Activated CD4-positive, alpha-beta T cell treated with anti-CD3 and anti-CD28 coated beads, Interleukin-2, amount 10 ng/mL, durations not matched to agents 7 days and 5 days (primary cell): Measurements from ENCODE around the gene UBXN11. TPM values are rescaled to one million over a fixed set of nuclear protein-coding genes. Genes with fewer than 3 reads are reported as not detected.
"Not testable (repeated sequence)": the region's sequence is repeated elsewhere in the genome, so short reads cannot be mapped to it uniquely, and the experiment has no call there.

Experiments used
- CTCF ChIA-PET: fragments of 350-600 bp; sonication (Branson Sonifier 250); formaldehyde crosslinking; loops from one replicate; lab custom pipeline; 2021; ENCODE audit warnings: antibody characterized with exemption; lab: Charles Lee
- POLR2A ChIA-PET: fragments of 350-600 bp; sonication (Branson Sonifier 250); formaldehyde crosslinking; loops from one replicate; lab custom pipeline; 2021; ENCODE audit warnings: antibody characterized with exemption; lab: Charles Lee
- DNase-seq: peaks from one replicate; pipeline ENCODE4 v3.0.0-alpha.2; 2020
- H3K27ac Mint-ChIP-seq: one replicate; pipeline ENCODE4 v1.8.0; 2021; ENCODE audit warnings: mild to moderate bottlenecking, moderate library complexity, mixed read lengths
- H3K27me3 Mint-ChIP-seq: one replicate; pipeline ENCODE4 v1.8.0; 2021; ENCODE audit warnings: mixed read lengths
- H3K36me3 Mint-ChIP-seq: one replicate; pipeline ENCODE4 v1.8.0; 2021; ENCODE audit warnings: low read depth, mixed read lengths
- H3K4me1 Mint-ChIP-seq: one replicate; pipeline ENCODE4 v1.8.0; 2021; ENCODE audit warnings: mixed read lengths
- H3K4me3 Mint-ChIP-seq: one replicate; pipeline ENCODE4 v1.8.0; 2021; ENCODE audit warnings: mild to moderate bottlenecking, moderate library complexity, mixed read lengths
- H3K9me3 Mint-ChIP-seq: one replicate; pipeline ENCODE4 v1.8.0; 2021; ENCODE audit warnings: mixed read lengths
- total RNA-seq, 2 experiments: library from RNA; stranded (reverse); gene quantifications; one replicate each; pipeline ENCODE4 v1.2.3, GENCODE V29; 2021

Gene UBXN11
- total RNA-seq, 2 experiments from 2014 or later: 48.6 to 51.3 TPM

DNA sequence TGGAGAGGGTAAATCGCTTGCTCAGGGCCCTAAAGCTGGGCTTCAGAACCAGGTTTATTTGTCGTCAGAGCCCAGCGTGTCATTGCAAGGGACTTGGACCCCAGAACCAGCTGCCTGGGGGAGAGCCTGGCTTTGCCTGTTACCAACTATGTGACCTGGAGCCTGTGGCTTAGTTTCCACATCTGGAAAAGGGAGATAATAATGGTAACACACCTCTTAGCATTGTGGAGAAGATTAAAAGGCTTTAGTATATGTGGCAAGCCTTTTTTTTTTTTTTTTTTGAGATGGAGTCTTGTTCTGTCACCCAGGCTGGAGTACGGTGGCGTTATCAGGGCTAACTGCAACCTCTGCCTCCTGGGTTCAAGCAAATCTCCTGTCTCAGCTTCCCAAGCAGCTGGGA is 23.8 kb upstream of the UBXN11 start:
- no peak overlapping the region for H3K27ac Mint-ChIP-seq
- DNase-seq: no peak
- no peaks in the 10 kb centered on the region for H3K9me3 Mint-ChIP-seq
- H3K36me3 Mint-ChIP-seq: no peaks in the 10 kb centered on the region
- ChIA-PET POLR2A (no interaction called here), CTCF (interaction anchor here (1.0 to 21.1 kb wide), 3 partner anchors 9 to 46 kb away, joined by 3 to 442 read pairs (median 4); partner anchors contain the start of gene SH3BGRL3)
- peaks cover 6% of the 10 kb centered on the region for H3K27me3 Mint-ChIP-seq
- H3K4me1 Mint-ChIP-seq: peaks cover 4% of the 10 kb centered on the region
- H3K4me3 Mint-ChIP-seq: no peak overlapping the region

DNA sequence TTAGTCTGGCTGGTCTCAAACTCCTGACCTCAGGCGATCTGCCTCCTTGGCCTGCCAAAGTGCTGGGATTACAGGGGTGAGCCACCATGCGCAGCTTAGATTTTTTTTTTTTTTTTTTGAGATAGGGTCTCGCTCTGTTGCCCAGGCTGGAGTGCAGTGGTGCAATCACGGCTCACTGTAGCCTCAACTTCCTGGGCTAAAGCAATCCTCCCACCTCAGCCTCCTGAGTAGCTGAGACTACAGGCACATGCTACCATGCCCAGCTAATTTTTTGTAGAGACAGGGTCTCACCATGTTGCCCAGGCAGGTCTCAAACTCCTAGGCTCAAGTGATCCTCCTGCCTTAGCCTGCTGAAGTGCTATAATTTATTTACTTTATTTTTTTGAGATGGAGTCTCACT is 22.9 kb upstream of the UBXN11 start:
- DNase-seq: not testable (repeated sequence)

DNA sequence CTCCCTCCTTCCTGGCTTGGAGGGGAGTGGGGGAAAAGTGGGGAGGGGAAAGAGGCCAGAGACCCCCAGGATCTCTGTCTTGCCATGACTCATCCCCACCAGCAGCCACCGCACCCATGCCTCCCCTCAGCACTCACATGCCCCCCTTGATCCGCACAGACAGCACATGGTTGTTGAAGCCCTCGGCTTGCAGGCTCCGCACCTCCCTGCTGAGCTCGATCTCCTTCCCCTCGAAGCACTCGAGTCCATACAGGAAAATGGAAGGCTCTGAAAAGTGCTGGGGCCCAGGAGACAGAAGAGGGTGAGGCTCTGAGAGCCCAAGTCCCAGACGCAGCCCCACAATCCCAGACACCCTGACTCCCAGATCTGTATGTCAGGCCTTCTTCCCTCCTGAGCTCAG is 22.2 kb upstream of the UBXN11 start:
- DNase-seq: no peak
- H3K27me3 Mint-ChIP-seq: peaks cover 2% of the 10 kb centered on the region
- H3K9me3 Mint-ChIP-seq: no peaks in the 10 kb centered on the region
- ChIA-PET CTCF (interaction anchor here (1.2 to 21.1 kb wide), 2 partner anchors 11 to 44 kb away, joined by 3 to 442 read pairs; partner anchors contain the start of genes CD52 and SH3BGRL3), POLR2A (no interaction called here)
- no peak overlapping the region for H3K4me3 Mint-ChIP-seq
- H3K27ac Mint-ChIP-seq: no peak overlapping the region
- peaks cover 8% of the 10 kb centered on the region for H3K36me3 Mint-ChIP-seq
- H3K4me1 Mint-ChIP-seq: peaks cover 4% of the 10 kb centered on the region

More for the DNA sequence above, 22.9 kb upstream of the UBXN11 start:
- H3K36me3 Mint-ChIP-seq, H3K4me1 Mint-ChIP-seq, POLR2A ChIA-PET, H3K9me3 Mint-ChIP-seq, H3K27ac Mint-ChIP-seq, H3K4me3 Mint-ChIP-seq, H3K27me3 Mint-ChIP-seq: not testable (repeated sequence)
- CTCF ChIA-PET: interaction anchor here (1.0 to 21.1 kb wide), 4 partner anchors 8 to 45 kb away, joined by 3 to 442 read pairs (median 4); partner anchors contain the start of genes CD52 and SH3BGRL3

DNA sequence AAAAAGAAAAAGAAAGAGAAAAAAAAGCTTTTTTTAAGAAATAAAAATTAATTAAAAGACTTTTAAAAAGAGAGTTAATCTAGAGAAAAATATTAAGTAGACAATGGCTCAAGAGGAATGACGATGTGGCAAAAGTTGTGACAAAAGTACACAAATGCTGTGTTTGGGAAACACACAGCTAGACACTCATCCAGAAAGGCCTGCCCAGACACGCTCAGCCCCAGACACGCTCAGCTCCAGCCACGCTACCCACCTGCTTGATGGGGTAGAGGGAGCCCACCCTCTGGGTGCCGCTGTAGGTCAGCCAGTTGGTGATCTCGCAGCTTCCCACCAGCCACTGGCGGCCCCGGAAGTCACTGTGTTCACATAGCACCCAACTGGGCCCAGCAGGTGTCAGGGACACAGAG is 21.5 kb upstream of the UBXN11 start:
- CTCF ChIA-PET: interaction anchor here (0.9 to 21.1 kb wide), 2 partner anchors 44 to 63 kb away, joined by 4 to 442 read pairs; partner anchors contain the start of gene SH3BGRL3
- no peak overlapping the region for H3K4me3 Mint-ChIP-seq
- POLR2A ChIA-PET: no interaction called here
- H3K4me1 Mint-ChIP-seq: peaks cover 9% of the 10 kb centered on the region
- H3K36me3 Mint-ChIP-seq: peaks cover 14% of the 10 kb centered on the region
- H3K27ac Mint-ChIP-seq: no peak overlapping the region
- no peaks in the 10 kb centered on the region for H3K9me3 Mint-ChIP-seq
- H3K27me3 Mint-ChIP-seq: peaks cover under 1% of the 10 kb centered on the region
- no peak for DNase-seq

DNA sequence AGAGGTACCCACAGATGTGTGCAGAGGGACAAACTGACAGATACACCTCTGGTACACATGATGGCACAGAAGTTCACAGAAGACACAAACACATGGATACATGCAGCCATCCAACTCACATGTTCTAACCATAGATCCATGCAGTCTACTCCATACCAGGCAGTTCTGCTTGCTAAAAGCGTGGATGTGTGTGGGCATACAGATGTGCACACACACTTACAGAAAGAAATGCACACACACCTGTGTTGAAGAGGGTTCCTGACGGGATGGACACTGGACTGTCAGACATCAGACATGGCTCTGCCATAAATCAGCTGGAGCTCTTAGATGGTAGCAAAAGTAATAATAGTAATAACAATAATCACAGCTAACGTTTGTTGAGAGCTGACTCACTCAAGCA is 18.1 kb upstream of the UBXN11 start:
- Mint-ChIP-seq H3K36me3 (peaks cover 35% of the 10 kb centered on the region), H3K4me1 (peaks cover 37% of the 10 kb centered on the region), H3K27ac (no peak overlapping the region), H3K27me3 (no peaks in the 10 kb centered on the region), H3K4me3 (no peak overlapping the region), H3K9me3 (no peaks in the 10 kb centered on the region)
- no peak for DNase-seq
- POLR2A ChIA-PET: no interaction called here
- CTCF ChIA-PET: interaction anchor here (21.1 kb wide), 1 partner anchor 40 kb away, joined by 442 read pairs; the partner anchor contains the start of gene SH3BGRL3

DNA sequence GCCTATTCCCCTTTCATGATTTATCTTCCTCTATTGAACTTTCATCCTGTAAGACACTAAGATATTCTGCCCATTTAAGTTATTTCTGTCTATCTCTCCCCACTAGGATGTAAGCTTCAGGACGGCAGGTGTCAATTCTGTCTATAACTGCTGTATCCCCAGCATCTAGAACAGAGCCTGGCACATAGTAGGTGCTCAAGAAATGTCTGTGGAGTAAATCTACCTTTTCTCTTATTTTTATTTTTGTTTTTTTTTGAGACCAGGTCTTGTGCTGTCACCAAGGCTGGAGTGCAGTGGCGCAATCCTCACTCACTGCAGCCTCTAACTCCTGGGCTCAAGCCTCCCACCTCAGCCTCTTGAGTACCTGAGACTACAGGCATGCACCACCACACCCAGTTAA is 16.9 kb upstream of the UBXN11 start:
- H3K4me1 Mint-ChIP-seq: peaks cover 37% of the 10 kb centered on the region
- no peaks in the 10 kb centered on the region for H3K27me3 Mint-ChIP-seq
- H3K9me3 Mint-ChIP-seq: no peaks in the 10 kb centered on the region
- ChIA-PET CTCF (interaction anchor here (0.8 to 21.1 kb wide), 5 partner anchors 9 to 93 kb away, joined by 3 to 442 read pairs (median 20); partner anchors contain the start of genes SH3BGRL3 and UBXN11), POLR2A (no interaction called here)
- DNase-seq: no peak
- peak overlapping the region; percentile 50 for H3K27ac Mint-ChIP-seq
- H3K4me3 Mint-ChIP-seq: no peak overlapping the region
- H3K36me3 Mint-ChIP-seq: peaks cover 47% of the 10 kb centered on the region

DNA sequence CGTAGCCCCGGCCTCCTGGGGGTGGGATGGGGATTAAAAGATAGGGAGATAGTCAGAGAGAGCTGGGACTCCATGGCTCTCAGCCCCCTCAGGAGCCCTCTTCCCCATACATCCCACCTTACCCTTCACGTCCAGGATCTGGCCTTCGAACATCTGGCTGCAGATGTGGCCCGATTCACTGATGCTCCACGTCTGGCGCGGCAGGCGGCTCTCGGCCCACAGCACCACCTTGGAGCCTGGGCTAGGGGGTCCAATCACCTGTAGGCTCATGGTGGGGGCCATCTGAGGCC is 15.6 kb upstream of the UBXN11 start:
- Mint-ChIP-seq H3K27ac (no peak overlapping the region), H3K4me3 (no peak overlapping the region), H3K9me3 (no peaks in the 10 kb centered on the region), H3K27me3 (no peaks in the 10 kb centered on the region), H3K4me1 (peaks cover 44% of the 10 kb centered on the region), H3K36me3 (peaks cover 54% of the 10 kb centered on the region)
- ChIA-PET CTCF (interaction anchor here (0.7 to 21.1 kb wide), 28 partner anchors 8 to 152 kb away, joined by 3 to 442 read pairs (median 4); partner anchors contain the start of genes CEP85, SH3BGRL3, UBXN11 and ZNF593), POLR2A (interaction anchor here (1.9 kb wide), 1 partner anchor 37 kb away, joined by 9 read pairs; no protein-coding TSS in a partner anchor)
- DNase-seq: no peak

DNA sequence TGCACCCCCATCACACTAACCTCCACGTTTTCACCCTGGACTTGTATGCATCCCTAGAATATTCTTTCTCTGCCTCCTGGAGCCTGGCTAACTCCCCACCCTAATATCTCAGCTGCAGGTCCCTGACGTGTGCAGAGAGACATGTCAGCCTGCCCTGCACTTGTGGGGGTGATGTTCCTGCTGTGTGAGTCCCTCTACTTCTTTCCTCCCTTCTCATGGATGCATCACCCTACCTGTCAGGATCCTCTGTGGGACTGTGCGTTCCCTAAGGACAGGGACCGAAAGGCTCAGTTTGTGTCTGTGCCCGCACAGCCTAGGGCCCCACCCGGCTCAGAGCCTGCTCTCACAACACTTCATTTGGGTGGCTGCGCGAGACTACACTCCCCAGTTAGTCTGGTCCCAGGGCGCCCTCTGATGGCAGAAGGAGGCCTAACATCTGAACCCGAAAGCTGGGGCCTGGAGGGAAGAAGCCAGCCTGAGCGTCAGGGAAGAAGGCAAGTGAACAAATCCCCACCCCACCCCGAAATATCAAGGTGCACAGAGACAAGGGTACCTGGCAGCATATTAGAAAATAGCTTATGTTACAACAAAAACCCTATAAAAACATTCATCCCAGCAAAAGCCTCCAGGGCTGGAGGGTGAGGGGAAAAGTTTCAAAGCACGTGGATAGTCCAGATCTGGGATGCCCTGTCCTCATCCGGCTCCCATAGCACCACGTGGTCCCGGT is 15.0 kb upstream of the UBXN11 start:
- no peaks in the 10 kb centered on the region for H3K27me3 Mint-ChIP-seq

DNA sequence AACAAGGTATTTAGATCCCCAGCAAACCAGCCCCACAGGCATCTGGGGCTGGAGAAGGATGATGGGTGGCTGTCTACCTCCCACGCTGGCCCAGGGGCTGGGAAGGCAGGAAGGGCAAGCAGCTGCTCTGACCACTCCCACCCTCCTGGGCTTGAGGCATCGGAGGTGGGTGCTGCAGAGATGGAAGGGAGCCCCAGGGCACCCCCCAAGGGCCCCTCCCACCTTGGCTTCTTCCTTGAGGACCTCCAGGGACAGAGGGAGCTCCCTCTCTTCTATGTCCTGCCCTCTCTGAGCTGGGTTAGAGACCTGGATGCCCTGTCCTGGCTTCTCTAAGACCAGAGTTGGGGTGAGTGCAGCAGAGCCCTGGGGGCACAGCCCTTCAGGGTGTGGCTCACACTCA is 14.5 kb upstream of the UBXN11 start:
- Mint-ChIP-seq H3K27me3 (no peaks in the 10 kb centered on the region), H3K27ac (peak overlapping the region; percentile 90), H3K36me3 (peaks cover 54% of the 10 kb centered on the region), H3K9me3 (no peaks in the 10 kb centered on the region), H3K4me3 (peak overlapping the region; percentile 80), H3K4me1 (peaks cover 54% of the 10 kb centered on the region)
- ChIA-PET CTCF (interaction anchor here (0.9 to 21.1 kb wide), 13 partner anchors 9 to 148 kb away, joined by 3 to 442 read pairs (median 7); partner anchors contain the start of genes SH3BGRL3 and UBXN11), POLR2A (interaction anchor here (1.9 kb wide), 1 partner anchor 36 kb away, joined by 9 read pairs; no protein-coding TSS in a partner anchor)
- no peak for DNase-seq

More for the DNA sequence above, 15.0 kb upstream of the UBXN11 start:
- no peaks in the 10 kb centered on the region for H3K9me3 Mint-ChIP-seq
- H3K27ac Mint-ChIP-seq: peak overlapping the region; percentile 90
- peak; percentile 96 for DNase-seq
- H3K4me1 Mint-ChIP-seq: peaks cover 48% of the 10 kb centered on the region
- POLR2A ChIA-PET: interaction anchor here (1.9 kb wide), 1 partner anchor 37 kb away, joined by 9 read pairs; no protein-coding TSS in a partner anchor
- CTCF ChIA-PET: interaction anchor here (0.7 to 21.1 kb wide), 29 partner anchors 8 to 152 kb away, joined by 3 to 442 read pairs (median 4); partner anchors contain the start of genes CEP85, SH3BGRL3, UBXN11 and ZNF593
- peak overlapping the region; percentile 75 for H3K4me3 Mint-ChIP-seq
- H3K36me3 Mint-ChIP-seq: peaks cover 54% of the 10 kb centered on the region

DNA sequence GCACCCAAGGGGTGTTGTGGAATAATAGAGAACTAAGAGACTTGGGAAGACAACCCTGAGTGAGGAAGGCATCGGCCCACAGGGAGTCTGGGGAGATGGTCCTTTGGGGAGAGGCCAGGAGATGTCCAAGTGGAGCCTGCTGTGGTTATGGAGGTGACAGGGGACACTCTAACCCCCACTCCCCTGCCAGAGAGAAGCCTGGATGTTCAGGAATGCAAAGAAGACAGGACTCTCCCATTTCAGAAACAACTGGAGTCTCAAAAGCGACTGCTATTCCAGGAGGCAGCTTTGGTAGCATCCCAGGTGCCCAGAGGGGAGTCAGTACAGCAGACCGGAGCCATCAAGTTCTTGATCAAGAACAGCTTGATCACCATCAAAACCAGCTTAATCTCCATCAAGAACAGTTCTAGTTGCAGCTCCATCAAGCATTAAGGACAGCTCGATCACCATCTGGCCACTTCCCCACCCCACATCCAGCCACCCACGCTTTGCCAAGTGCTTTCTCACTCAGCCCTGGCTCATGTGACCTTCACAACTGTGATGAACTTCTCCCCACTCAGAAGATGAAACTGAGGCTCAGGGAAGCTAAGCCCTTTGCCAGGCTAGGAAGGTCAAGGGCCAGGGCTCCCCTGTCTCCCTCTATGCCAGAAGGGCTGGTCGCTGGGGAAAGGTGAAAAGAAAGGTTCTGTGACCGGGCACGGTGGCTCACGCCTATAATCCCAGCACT is 12.1 kb upstream of the UBXN11 start:
- CTCF ChIA-PET: interaction anchor here (0.6 to 21.1 kb wide), 15 partner anchors 11 to 1517 kb away, joined by 3 to 442 read pairs (median 4); partner anchors contain the start of genes CEP85, SH3BGRL3, UBXN11 and ZNF593
- DNase-seq: peak; percentile 14
- H3K27ac Mint-ChIP-seq: peak overlapping the region; percentile 89
- H3K4me3 Mint-ChIP-seq: peak overlapping the region; percentile 80
- H3K36me3 Mint-ChIP-seq: peaks cover 46% of the 10 kb centered on the region
- H3K9me3 Mint-ChIP-seq: no peaks in the 10 kb centered on the region
- H3K4me1 Mint-ChIP-seq: peaks cover 71% of the 10 kb centered on the region
- no peaks in the 10 kb centered on the region for H3K27me3 Mint-ChIP-seq
- POLR2A ChIA-PET: interaction anchor here (1.2 to 2.3 kb wide), 4 partner anchors 10 to 39 kb away, joined by 3 to 12 read pairs (median 10); partner anchors contain the start of gene SH3BGRL3

DNA sequence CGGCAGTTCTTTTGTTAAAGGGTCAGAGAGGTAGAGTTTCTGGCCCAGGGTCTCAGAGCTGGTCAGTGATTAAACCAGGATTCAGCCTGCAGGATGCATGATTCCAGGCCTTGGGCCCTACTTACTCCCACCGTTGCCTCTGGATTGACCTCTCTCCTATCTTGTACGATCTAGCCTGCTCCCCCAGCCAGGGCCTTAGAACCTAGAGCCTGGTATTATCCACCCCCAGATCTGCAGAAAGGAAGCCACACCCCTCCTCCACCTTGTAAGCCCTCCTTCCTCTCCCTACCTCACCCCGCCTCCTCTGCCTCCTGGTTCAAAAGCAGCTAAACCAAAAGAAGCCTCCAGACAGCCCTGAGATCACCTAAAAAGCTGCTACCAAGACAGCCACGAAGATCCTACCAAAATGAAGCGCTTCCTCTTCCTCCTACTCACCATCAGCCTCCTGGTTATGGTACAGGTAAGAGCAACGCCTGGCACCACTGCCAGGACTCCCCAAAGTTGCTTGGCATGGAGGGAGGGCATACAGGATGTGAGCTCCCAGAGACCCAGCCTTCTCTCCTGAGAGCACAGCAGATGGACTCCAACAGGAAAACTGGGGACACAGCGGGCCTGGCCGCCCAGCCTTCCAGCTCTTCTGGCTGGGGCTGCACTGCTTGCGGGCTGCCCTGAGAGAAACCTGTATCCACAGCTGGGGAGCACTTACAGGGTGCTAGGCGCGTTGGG is 11.3 kb upstream of the UBXN11 start, which contains the start of gene CD52:
Gene CD52, plus strand, starts transcription at position 347 of the 726 bp plus-strand sequence. Its CDS starts 60 bp downstream, at position 407.
- H3K27ac Mint-ChIP-seq: peak within 1 kb of the TSS; percentile 89
- H3K9me3 Mint-ChIP-seq: no peaks in the 10 kb centered on the region
- peak; percentile 90 for DNase-seq
- ChIA-PET CTCF (interaction anchor here (0.6 to 21.1 kb wide), 15 partner anchors 10 to 277 kb away, joined by 3 to 442 read pairs (median 3); partner anchors contain the start of genes CEP85, SH3BGRL3 and UBXN11), POLR2A (interaction anchor here (1.2 to 2.3 kb wide), 4 partner anchors 10 to 38 kb away, joined by 3 to 12 read pairs (median 10); partner anchors contain the start of gene SH3BGRL3)
- peak within 1 kb of the TSS; percentile 80 for H3K4me3 Mint-ChIP-seq
- peaks cover 70% of the 10 kb centered on the region for H3K4me1 Mint-ChIP-seq
- H3K36me3 Mint-ChIP-seq: peaks cover 38% of the 10 kb centered on the region
- no peaks in the 10 kb centered on the region for H3K27me3 Mint-ChIP-seq
